ENCODE results near the gene NFATC4. TPM values are rescaled to one million over a fixed set of nuclear protein-coding genes. Genes with fewer than 3 reads are reported as not detected.

Gene NFATC4
- total and polyA plus RNA-seq, 3 experiments from 2014 or later, result 0.81 to 1.5 TPM; not detected in 1

DNA sequence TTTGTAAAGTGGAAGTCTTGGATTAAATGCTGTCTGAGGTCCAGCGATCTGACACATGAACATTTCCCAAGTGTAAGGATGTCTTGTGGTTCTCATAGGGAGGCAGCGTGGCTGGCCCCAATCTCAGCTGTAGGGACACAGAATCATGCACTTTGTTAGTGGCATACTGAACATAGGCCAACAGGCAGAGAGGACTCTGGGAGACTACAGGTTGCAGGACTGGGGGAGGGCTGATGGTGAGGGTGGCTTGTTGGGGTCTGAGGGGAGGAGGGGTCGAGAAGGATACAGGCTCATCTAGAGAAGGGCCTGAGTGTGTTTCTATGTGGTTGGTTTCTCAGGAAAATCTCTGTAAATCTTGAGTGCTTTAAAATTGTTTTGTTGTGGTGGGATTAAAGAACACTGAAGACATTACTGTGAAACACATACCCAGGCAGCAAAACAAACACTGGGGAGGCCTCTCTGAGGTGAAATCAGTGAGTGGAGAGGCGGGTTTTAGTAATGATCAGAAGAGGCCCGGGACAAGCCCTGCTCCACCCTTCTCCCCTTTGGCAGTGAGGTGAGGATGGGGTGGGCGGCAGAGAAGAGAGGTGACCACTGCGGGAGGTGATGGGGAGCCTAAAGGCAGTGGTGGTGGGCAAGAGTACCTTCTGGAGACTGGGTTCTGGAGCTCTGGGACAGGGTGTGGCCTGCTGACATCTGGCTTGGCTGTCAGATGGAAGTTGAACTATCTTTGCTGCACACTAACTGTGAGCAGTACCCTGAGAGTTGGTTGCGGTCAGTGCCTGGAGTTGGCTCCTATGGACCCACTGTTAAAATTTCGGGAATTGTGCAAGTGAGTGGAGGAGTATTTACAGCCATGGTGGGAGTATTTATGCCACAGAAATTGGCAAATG is 34.1 kb downstream of the NFATC4 start:
- CTCF ChIA-PET, result no interaction called here
- no peak overlapping the region for H3K27ac Mint-ChIP-seq

DNA sequence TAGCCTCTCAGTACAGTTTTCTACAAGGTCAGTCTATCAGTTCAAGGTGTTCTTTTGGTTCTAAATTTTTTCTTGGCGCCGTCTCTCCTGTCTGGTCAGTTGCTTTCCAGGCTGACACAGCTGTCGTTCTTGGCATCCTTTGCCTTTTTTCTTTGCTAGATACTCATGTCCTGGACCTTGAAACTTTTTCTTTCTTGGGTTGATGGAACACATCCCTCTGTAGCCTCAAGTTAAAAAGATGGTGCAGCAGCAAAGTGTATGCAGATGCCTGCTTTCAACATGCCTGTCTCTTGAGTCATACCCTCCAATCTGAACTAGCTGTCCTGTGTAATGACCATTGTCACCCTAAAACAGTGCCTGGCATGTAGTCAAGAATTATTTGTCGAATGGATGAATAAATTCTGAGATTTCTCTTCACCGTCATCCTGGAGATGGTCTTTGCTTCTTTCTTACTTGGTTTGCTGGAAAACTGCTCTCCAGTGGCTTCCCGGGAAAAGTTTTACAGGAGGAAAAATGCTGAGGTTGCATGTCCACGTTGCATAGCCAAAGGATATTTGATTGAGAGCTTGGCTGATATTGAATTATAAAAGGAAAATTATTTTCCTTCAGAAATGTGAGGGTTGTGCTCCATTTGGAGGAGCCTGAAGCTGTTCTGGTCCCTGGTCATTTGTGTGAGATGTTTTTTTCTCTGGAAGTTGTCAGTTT is 35.5 kb downstream of the NFATC4 start:
- Mint-ChIP-seq H3K4me1 (peaks cover 5 to 7% (median 5%) of the 10 kb centered on the region in 3 donors), H3K9me3 (no peaks in the 10 kb centered on the region), H3K4me3 (no peak overlapping the region), H3K27me3 (peaks cover 24 to 52% of the 10 kb centered on the region in 2 donors), H3K36me3 (no peaks in the 10 kb centered on the region), H3K27ac (no peak overlapping the region)
- Histone ChIP-seq H3K27me3 (ENCODE audit: insufficient read depth, low read length, poor library complexity, severe bottlenecking) (peaks cover 15% of the 10 kb centered on the region), H3K4me3 (ENCODE audit: low read length) (no peak overlapping the region), H3K9me3 (ENCODE audit: low read length) (no peaks in the 10 kb centered on the region), H3K36me3 (ENCODE audit: insufficient read depth, low read length) (no peaks in the 10 kb centered on the region), H3K4me1 (ENCODE audit: insufficient read depth, low read length) (peaks cover 7% of the 10 kb centered on the region), H3K27ac (ENCODE audit: low read depth, low read length) (no peak overlapping the region)
- ChIA-PET CTCF (no interaction called here), POLR2A (no interaction called here)
- no peak for DNase-seq

More for the DNA sequence above, 34.1 kb downstream of the NFATC4 start:
- Mint-ChIP-seq H3K36me3 (no peaks in the 10 kb centered on the region), H3K4me1 (peaks cover 5 to 7% (median 5%) of the 10 kb centered on the region in 3 donors), H3K9me3 (no peaks in the 10 kb centered on the region), H3K27me3 (peaks cover 23 to 46% of the 10 kb centered on the region in 2 donors), H3K4me3 (no peak overlapping the region)
- DNase-seq, result no peak
- H3K9me3 ChIP-seq (ENCODE audit: low read length), result no peaks in the 10 kb centered on the region
- H3K36me3 ChIP-seq (ENCODE audit: insufficient read depth, low read length), result no peaks in the 10 kb centered on the region
- H3K27me3 ChIP-seq (ENCODE audit: insufficient read depth, low read length, poor library complexity, severe bottlenecking), result peaks cover 12% of the 10 kb centered on the region
- no peak overlapping the region for H3K27ac ChIP-seq (ENCODE audit: low read depth, low read length)
- H3K4me3 ChIP-seq (ENCODE audit: low read length), result no peak overlapping the region
- POLR2A ChIA-PET, result interaction anchor here (0.6 kb wide), 1 partner anchor 128 kb away, joined by 3 read pairs; no protein-coding TSS in a partner anchor
- H3K4me1 ChIP-seq (ENCODE audit: insufficient read depth, low read length), result peaks cover 7% of the 10 kb centered on the region

- Histone ChIP-seq H3K36me3 (ENCODE audit: insufficient read depth, low read length) (no peaks in the 10 kb centered on the region), H3K27ac (ENCODE audit: low read depth, low read length) (no peak overlapping the region), H3K27me3 (ENCODE audit: insufficient read depth, low read length, poor library complexity, severe bottlenecking) (peaks cover 9% of the 10 kb centered on the region), H3K4me1 (ENCODE audit: insufficient read depth, low read length) (no peaks in the 10 kb centered on the region), H3K9me3 (ENCODE audit: low read length) (no peaks in the 10 kb centered on the region), H3K4me3 (ENCODE audit: low read length) (no peak overlapping the region)
- no peak overlapping the region for H3K4me3 Mint-ChIP-seq
- no peaks in the 10 kb centered on the region for H3K9me3 Mint-ChIP-seq
- no peak overlapping the region for H3K27ac Mint-ChIP-seq
- no peak for DNase-seq
- no peaks in the 10 kb centered on the region for H3K4me1 Mint-ChIP-seq
- CTCF ChIA-PET, result no interaction called here
- POLR2A ChIA-PET, result no interaction called here
- no peaks in the 10 kb centered on the region for H3K36me3 Mint-ChIP-seq
- peaks cover 22 to 56% of the 10 kb centered on the region in 2 donors for H3K27me3 Mint-ChIP-seq
Measured at GRCh38 chr14:24404814-24405213, 36.8 kb downstream of the NFATC4 start.

GRCh38 chr14:24406416-24406815 is 38.4 kb downstream of the NFATC4 start:
- H3K36me3 ChIP-seq (ENCODE audit: insufficient read depth, low read length), result no peaks in the 10 kb centered on the region

DNA sequence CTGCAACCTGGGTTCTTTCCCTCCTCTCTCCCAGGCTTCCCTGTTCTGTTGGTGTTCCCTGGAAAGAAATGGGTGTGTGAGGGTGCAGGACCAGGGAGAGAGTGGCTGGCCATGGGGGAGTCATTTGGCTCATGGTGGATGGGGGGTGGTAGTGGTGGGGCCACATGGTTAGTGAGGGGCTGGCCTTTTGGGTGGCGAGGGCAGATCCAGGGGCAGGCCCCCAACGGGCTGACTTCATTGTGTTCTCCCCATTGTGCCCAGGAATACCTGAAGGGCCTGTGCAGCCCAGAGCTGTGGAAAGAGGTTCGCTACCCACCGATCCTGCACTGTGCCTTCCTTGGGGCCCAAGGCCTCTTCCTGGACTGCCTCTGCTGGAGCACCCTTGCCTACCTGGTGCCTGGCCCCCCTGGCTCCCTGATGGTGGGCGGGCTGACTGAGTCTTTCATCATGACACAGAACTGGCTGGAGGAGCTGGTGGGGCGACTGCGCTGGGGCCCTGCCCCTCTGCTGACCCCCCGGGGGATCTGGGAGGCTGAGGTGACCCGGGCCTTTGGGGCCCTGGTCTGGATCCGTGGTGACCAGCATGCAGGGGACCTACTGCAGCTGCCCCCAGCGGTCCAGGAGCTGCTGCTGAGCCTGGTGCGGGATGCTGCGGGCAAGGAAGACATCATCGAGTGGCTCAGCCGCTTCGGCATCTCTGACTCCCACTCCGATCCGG is 39.8 kb downstream of the NFATC4 start:
- no peaks in the 10 kb centered on the region for H3K4me1 ChIP-seq (ENCODE audit: insufficient read depth, low read length)
- no peak overlapping the region for H3K4me3 ChIP-seq (ENCODE audit: low read length)
- H3K27ac Mint-ChIP-seq, result no peak overlapping the region
- H3K27me3 ChIP-seq (ENCODE audit: insufficient read depth, low read length, poor library complexity, severe bottlenecking), result peaks cover 3% of the 10 kb centered on the region
- no peaks in the 10 kb centered on the region for H3K36me3 ChIP-seq (ENCODE audit: insufficient read depth, low read length)
- POLR2A ChIA-PET, result no interaction called here
- no peak overlapping the region for H3K27ac ChIP-seq (ENCODE audit: low read depth, low read length)
- no peaks in the 10 kb centered on the region for H3K9me3 ChIP-seq (ENCODE audit: low read length)
- H3K9me3 Mint-ChIP-seq, result no peaks in the 10 kb centered on the region
- no peaks in the 10 kb centered on the region for H3K36me3 Mint-ChIP-seq
- H3K4me3 Mint-ChIP-seq, result no peak overlapping the region
- no peak for DNase-seq
- CTCF ChIA-PET, result interaction anchor here (0.6 to 2.1 kb wide), 4 partner anchors 11 to 165 kb away, joined by 3 to 10 read pairs (median 5); no protein-coding TSS in a partner anchor
- peaks cover 20 to 45% of the 10 kb centered on the region in 2 donors for H3K27me3 Mint-ChIP-seq
- H3K4me1 Mint-ChIP-seq, result no peaks in the 10 kb centered on the region

More at GRCh38 chr14:24406416-24406815, 38.4 kb downstream of the NFATC4 start:
- Mint-ChIP-seq H3K9me3 (no peaks in the 10 kb centered on the region), H3K36me3 (no peaks in the 10 kb centered on the region), H3K27ac (no peak overlapping the region), H3K4me1 (no peaks in the 10 kb centered on the region), H3K4me3 (no peak overlapping the region), H3K27me3 (peaks cover 20 to 48% of the 10 kb centered on the region in 2 donors)
- no peak overlapping the region for H3K4me3 ChIP-seq (ENCODE audit: low read length)
- CTCF ChIA-PET, result interaction anchor here (1.0 to 1.9 kb wide), 3 partner anchors 10 to 73 kb away, joined by 3 to 7 read pairs (median 4); no protein-coding TSS in a partner anchor
- H3K4me1 ChIP-seq (ENCODE audit: insufficient read depth, low read length), result no peaks in the 10 kb centered on the region
- H3K27ac ChIP-seq (ENCODE audit: low read depth, low read length), result no peak overlapping the region
- H3K9me3 ChIP-seq (ENCODE audit: low read length), result no peaks in the 10 kb centered on the region
- POLR2A ChIA-PET, result no interaction called here
- no peak for DNase-seq
- H3K27me3 ChIP-seq (ENCODE audit: insufficient read depth, low read length, poor library complexity, severe bottlenecking), result peaks cover 3% of the 10 kb centered on the region

DNA sequence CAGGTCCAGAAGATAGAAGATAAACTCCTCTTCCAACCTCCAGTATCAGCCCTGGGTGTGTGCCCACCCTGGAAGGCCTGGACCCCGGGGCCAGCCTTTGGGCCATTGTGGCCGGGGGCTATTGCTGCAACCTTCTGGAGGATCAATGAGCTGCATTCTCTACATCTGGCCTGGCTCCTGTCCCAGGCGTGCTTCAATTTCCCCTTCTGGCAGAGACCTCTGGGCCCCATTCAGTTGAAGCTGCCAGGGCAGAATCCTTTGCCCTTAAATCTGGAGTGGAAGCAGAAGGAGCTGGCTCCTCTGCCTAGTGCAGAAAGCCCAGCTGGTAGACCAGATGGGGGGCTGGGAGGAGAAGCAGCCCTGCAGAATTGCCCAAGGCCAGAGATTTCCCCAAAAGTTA is 40.8 kb downstream of the NFATC4 start:
- DNase-seq, result no peak
- POLR2A ChIA-PET, result no interaction called here
- no peak overlapping the region for H3K27ac ChIP-seq (ENCODE audit: low read depth, low read length)
- H3K27ac Mint-ChIP-seq, result no peak overlapping the region
- H3K36me3 Mint-ChIP-seq, result no peaks in the 10 kb centered on the region
- no peaks in the 10 kb centered on the region for H3K4me1 Mint-ChIP-seq
- H3K9me3 ChIP-seq (ENCODE audit: low read length), result no peaks in the 10 kb centered on the region
- no peaks in the 10 kb centered on the region for H3K4me1 ChIP-seq (ENCODE audit: insufficient read depth, low read length)
- CTCF ChIA-PET, result interaction anchor here (1.1 to 2.1 kb wide), 5 partner anchors 10 to 76 kb away, joined by 3 to 10 read pairs (median 4); partner anchors contain the start of gene NYNRIN
- no peaks in the 10 kb centered on the region for H3K9me3 Mint-ChIP-seq
- no peak overlapping the region for H3K4me3 ChIP-seq (ENCODE audit: low read length)
- H3K27me3 ChIP-seq (ENCODE audit: insufficient read depth, low read length, poor library complexity, severe bottlenecking), result peaks cover 3% of the 10 kb centered on the region
- no peak overlapping the region for H3K4me3 Mint-ChIP-seq
- H3K36me3 ChIP-seq (ENCODE audit: insufficient read depth, low read length), result no peaks in the 10 kb centered on the region
- H3K27me3 Mint-ChIP-seq, result peaks cover 19 to 35% of the 10 kb centered on the region in 2 donors

GRCh38 chr14:24409192-24409591 is 41.2 kb downstream of the NFATC4 start:
- Histone ChIP-seq H3K27me3 (ENCODE audit: insufficient read depth, low read length, poor library complexity, severe bottlenecking) (peaks cover 3% of the 10 kb centered on the region), H3K27ac (ENCODE audit: low read depth, low read length) (no peak overlapping the region), H3K4me3 (ENCODE audit: low read length) (no peak overlapping the region), H3K4me1 (ENCODE audit: insufficient read depth, low read length) (no peaks in the 10 kb centered on the region), H3K36me3 (ENCODE audit: insufficient read depth, low read length) (no peaks in the 10 kb centered on the region), H3K9me3 (ENCODE audit: low read length) (no peaks in the 10 kb centered on the region)
- no peak overlapping the region for H3K27ac Mint-ChIP-seq
- H3K9me3 Mint-ChIP-seq, result no peaks in the 10 kb centered on the region
- H3K27me3 Mint-ChIP-seq, result peaks cover 16 to 31% of the 10 kb centered on the region in 2 donors
- no peak for DNase-seq
- H3K4me3 Mint-ChIP-seq, result no peak overlapping the region
- no peaks in the 10 kb centered on the region for H3K36me3 Mint-ChIP-seq
- CTCF ChIA-PET, result interaction anchor here (1.1 to 2.1 kb wide), 6 partner anchors 10 to 76 kb away, joined by 3 to 10 read pairs (median 4); partner anchors contain the start of gene NYNRIN
- POLR2A ChIA-PET, result no interaction called here
- H3K4me1 Mint-ChIP-seq, result no peaks in the 10 kb centered on the region

Data from CD8-positive, alpha-beta memory T cell (primary cell).